HG03108 (cell line): ENCODE measurements around the gene PBX2.
"Not testable (repeated sequence)": the region's sequence is repeated elsewhere in the genome, so short reads cannot be mapped to it uniquely, and the experiment has no call there.

ENCODE experiments used
- ATAC-seq: cut with Tn5 transposase; IDR thresholded peaks from one replicate; pipeline ENCODE4 v1.9.1; 2021; ENCODE audit warnings: moderate library complexity; ENCODE audit not compliant: unreplicated experiment

The PBX2 gene

GRCh38 chr6:32190054-32190851 lies at the start of gene PBX2:
Gene PBX2 (minus strand): TSS chr6:32190202. CDS start chr6:32189915, 287 bp downstream.
- ATAC-seq, result peak; percentile 51

- no peak for ATAC-seq
These were observed 49.5 kb upstream of the PBX2 start for GRCh38 chr6:32239462-32239861.

GRCh38 chr6:32234934-32235333 lies 44.9 kb upstream of the PBX2 start:
- ATAC-seq, result no peak

GRCh38 chr6:32226434-32226833 lies 36.4 kb upstream of the PBX2 start:
- ATAC-seq, result no peak

- ATAC-seq, result no peak
These were observed 34.7 kb upstream of the PBX2 start for GRCh38 chr6:32224696-32225095.

GRCh38 chr6:32223258-32224235 lies 33.5 kb upstream of the PBX2 start, which contains the start of gene NOTCH4:
Gene NOTCH4 (minus strand): TSS chr6:32224067. CDS start chr6:32223928, 139 bp downstream.
- ATAC-seq, result no peak

GRCh38 chr6:32222333-32223230 lies 32.6 kb upstream of the PBX2 start:
- ATAC-seq, result no peak

- no peak for ATAC-seq
These were observed 30.0 kb upstream of the PBX2 start for GRCh38 chr6:32220021-32220420.

GRCh38 chr6:32218167-32218566 lies 28.2 kb upstream of the PBX2 start:
- ATAC-seq, result no peak

- ATAC-seq, result no peak
These were observed 27.0 kb upstream of the PBX2 start for GRCh38 chr6:32216998-32217397.

- ATAC-seq, result no peak
These were observed 26.3 kb upstream of the PBX2 start for GRCh38 chr6:32216285-32216684.

GRCh38 chr6:32215617-32216016 lies 25.6 kb upstream of the PBX2 start:
- ATAC-seq, result no peak

GRCh38 chr6:32214126-32214525 lies 24.1 kb upstream of the PBX2 start:
- ATAC-seq, result no peak

GRCh38 chr6:32213649-32214048 lies 23.6 kb upstream of the PBX2 start:
- ATAC-seq, result no peak

- ATAC-seq, result no peak
These were observed 22.2 kb upstream of the PBX2 start for GRCh38 chr6:32212076-32212760.

GRCh38 chr6:32211432-32211831 lies 21.4 kb upstream of the PBX2 start:
- ATAC-seq, result not testable (repeated sequence)

- ATAC-seq, result no peak
These were observed 20.2 kb upstream of the PBX2 start for GRCh38 chr6:32210191-32210601.

- ATAC-seq, result no peak
These were observed 19.0 kb upstream of the PBX2 start for GRCh38 chr6:32208996-32209395.

- no peak for ATAC-seq
These were observed 14.3 kb upstream of the PBX2 start for GRCh38 chr6:32204268-32204715.
